HepG2 (cell line): ENCODE results near the gene KCTD6. TPM values are rescaled to one million over a fixed set of nuclear protein-coding genes. Genes with fewer than 3 reads are reported as not detected.
A peak's percentile ranks its signal among the peaks of the same experiment; 100 is the strongest.

ENCODE experiments used
- ARID4A ChIP-seq: sonication (generic); formaldehyde crosslinking; IDR thresholded peaks from 2 replicates; pipeline ENCODE4 v1.5.0; 2020; ENCODE audit warnings: mild to moderate bottlenecking, missing genetic modification reagents, borderline replicate concordance
- DPF2 ChIP-seq: sonication (generic); formaldehyde crosslinking; IDR thresholded peaks from 2 replicates; pipeline ENCODE4 v1.4.0; 2020; ENCODE audit warnings: mild to moderate bottlenecking, low read depth, missing genetic modification reagents, borderline replicate concordance
- HOXA3 ChIP-seq: sonication (generic); formaldehyde crosslinking; IDR thresholded peaks from 2 replicates; pipeline ENCODE4 v1.5.0; 2020; ENCODE audit warnings: missing genetic modification reagents
- KMT2A ChIP-seq: sonication (generic); formaldehyde crosslinking; IDR thresholded peaks from 2 replicates; pipeline ENCODE4 v1.4.0; 2020; ENCODE audit warnings: missing genetic modification reagents
- REXO4 ChIP-seq: sonication (generic); formaldehyde crosslinking; IDR thresholded peaks from 2 replicates; pipeline ENCODE4 v1.8.0; 2022; ENCODE audit warnings: missing genetic modification reagents, mild to moderate bottlenecking, borderline replicate concordance
- TBX2 ChIP-seq: sonication (generic); formaldehyde crosslinking; IDR thresholded peaks from 2 replicates; pipeline ENCODE4 v1.5.0; 2020; ENCODE audit warnings: missing genetic modification reagents, mild to moderate bottlenecking, borderline replicate concordance
- TGIF2 ChIP-seq: IDR thresholded peaks from 2 replicates; pipeline ENCODE4 v1.6.1; 2016; ENCODE audit warnings: control low read depth, missing compliant biosample characterization
- ZBTB37 ChIP-seq: sonication (generic); formaldehyde crosslinking; IDR thresholded peaks from 2 replicates; pipeline ENCODE4 v1.4.0; 2020; ENCODE audit warnings: mild to moderate bottlenecking, missing genetic modification reagents
- ZNF124 ChIP-seq: sonication (generic); formaldehyde crosslinking; IDR thresholded peaks from 2 replicates; pipeline ENCODE4 v1.4.0; 2020; ENCODE audit warnings: missing genetic modification reagents
- ZNF740 ChIP-seq: sonication (generic); formaldehyde crosslinking; IDR thresholded peaks from 2 replicates; pipeline ENCODE4 v1.4.0; 2020; ENCODE audit warnings: missing genetic modification reagents
- ZNF772 ChIP-seq: sonication (generic); formaldehyde crosslinking; IDR thresholded peaks from 2 replicates; pipeline ENCODE4 v1.5.0; 2020; ENCODE audit warnings: mild to moderate bottlenecking, missing genetic modification reagents
- ZNF775 ChIP-seq: sonication (generic); formaldehyde crosslinking; IDR thresholded peaks from 2 replicates; pipeline ENCODE4 v1.4.0; 2020; ENCODE audit warnings: missing genetic modification reagents, mild to moderate bottlenecking, moderate library complexity, borderline replicate concordance
- ZNF878 ChIP-seq: sonication (generic); formaldehyde crosslinking; IDR thresholded peaks from 2 replicates; pipeline ENCODE4 v1.8.1; 2023; ENCODE audit warnings: mild to moderate bottlenecking, missing genetic modification reagents, moderate library complexity
- polyA plus RNA-seq, 8 experiments: library from polyadenylated mRNA; depleted of rRNA in 3 of 8; stranded (reverse) in 7 of 8; unstranded in 1 of 8; fragments of >200 nt; fragmentation: Illumina TruSeq in 4 of 8; extraction: Trizol in 4 of 8; gene quantifications; 2 replicates each; pipeline versions ENCODE4 v1.2.1 to v1.2.3, GENCODE V29; 2011 to 2016; ENCODE audit warnings: low read depth in 4 of 8, missing spikeins in 1 of 8, mixed read lengths in 1 of 8; ENCODE audit not compliant: insufficient read depth in 1 of 8
- total RNA-seq, 5 experiments: library from RNA; depleted of rRNA; stranded (reverse); fragments of >200 nt; fragmentation: Illumina TruSeq; extraction: Trizol; gene quantifications; 2 replicates each; pipeline ENCODE4 v1.2.3, GENCODE V29; 2016; ENCODE audit warnings: low read depth in 1 of 5
- TF ChIP-seq, protein P1 (sequence below): sonication (generic); formaldehyde crosslinking; IDR thresholded peaks from 2 replicates; pipeline ENCODE4 v1.8.0; 2022; ENCODE audit warnings: missing genetic modification reagents, mild to moderate bottlenecking, borderline replicate concordance
- TF ChIP-seq, protein P2 (sequence below): sonication (generic); formaldehyde crosslinking; IDR thresholded peaks from 2 replicates; pipeline ENCODE4 v1.5.1; 2020; ENCODE audit warnings: mild to moderate bottlenecking, moderate library complexity, missing genetic modification reagents
- TF ChIP-seq, protein P3 (sequence below): sonication (generic); formaldehyde crosslinking; IDR thresholded peaks from 2 replicates; pipeline ENCODE4 v1.4.0; 2020; ENCODE audit warnings: mild to moderate bottlenecking, missing genetic modification reagents

KCTD6 gene
- total and polyA plus RNA-seq, 2 of the 13 experiments (the other 11 are each of a cell fraction or from before 2014, with no cell fraction given): 13.4 to 14.2 TPM

GRCh38 chr3:58535531-58536500 lies 43.9 kb downstream of the KCTD6 start (continued):
- TF ChIP-seq, protein P1, sequence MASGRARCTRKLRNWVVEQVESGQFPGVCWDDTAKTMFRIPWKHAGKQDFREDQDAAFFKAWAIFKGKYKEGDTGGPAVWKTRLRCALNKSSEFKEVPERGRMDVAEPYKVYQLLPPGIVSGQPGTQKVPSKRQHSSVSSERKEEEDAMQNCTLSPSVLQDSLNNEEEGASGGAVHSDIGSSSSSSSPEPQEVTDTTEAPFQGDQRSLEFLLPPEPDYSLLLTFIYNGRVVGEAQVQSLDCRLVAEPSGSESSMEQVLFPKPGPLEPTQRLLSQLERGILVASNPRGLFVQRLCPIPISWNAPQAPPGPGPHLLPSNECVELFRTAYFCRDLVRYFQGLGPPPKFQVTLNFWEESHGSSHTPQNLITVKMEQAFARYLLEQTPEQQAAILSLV: peak; percentile 66
- TF ChIP-seq DPF2 (CRISPR knock-in tag): no peak; the same call in 1 of the 2 replicates
- peak; percentile 79; the same call in 1 of the 2 replicates for TF ChIP-seq ZNF772 (CRISPR knock-in tag)
- TF ChIP-seq TGIF2: peak; percentile 19
- TF ChIP-seq REXO4 (CRISPR knock-in tag): no peak
- peak; percentile 75 for TF ChIP-seq TBX2 (CRISPR knock-in tag)
- peak; percentile 64; the same call in 1 of the 2 replicates for TF ChIP-seq ZNF878
- 0 out of 2 replicates have a peak, but pooled peaks have one; percentile 36 for TF ChIP-seq ZNF740
- peak; percentile 73; the same call in 1 of the 2 replicates for TF ChIP-seq ARID4A (CRISPR knock-in tag)
- TF ChIP-seq, protein P2, sequence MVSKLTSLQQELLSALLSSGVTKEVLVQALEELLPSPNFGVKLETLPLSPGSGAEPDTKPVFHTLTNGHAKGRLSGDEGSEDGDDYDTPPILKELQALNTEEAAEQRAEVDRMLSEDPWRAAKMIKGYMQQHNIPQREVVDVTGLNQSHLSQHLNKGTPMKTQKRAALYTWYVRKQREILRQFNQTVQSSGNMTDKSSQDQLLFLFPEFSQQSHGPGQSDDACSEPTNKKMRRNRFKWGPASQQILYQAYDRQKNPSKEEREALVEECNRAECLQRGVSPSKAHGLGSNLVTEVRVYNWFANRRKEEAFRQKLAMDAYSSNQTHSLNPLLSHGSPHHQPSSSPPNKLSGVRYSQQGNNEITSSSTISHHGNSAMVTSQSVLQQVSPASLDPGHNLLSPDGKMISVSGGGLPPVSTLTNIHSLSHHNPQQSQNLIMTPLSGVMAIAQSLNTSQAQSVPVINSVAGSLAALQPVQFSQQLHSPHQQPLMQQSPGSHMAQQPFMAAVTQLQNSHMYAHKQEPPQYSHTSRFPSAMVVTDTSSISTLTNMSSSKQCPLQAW (CRISPR knock-in tag): peak; percentile 69; the same call in 1 of the 2 replicates
- peak; percentile 70; the same call in 1 of the 2 replicates for TF ChIP-seq HOXA3
- TF ChIP-seq ZNF124 (CRISPR knock-in tag): peak; percentile 49; the same call in 1 of the 2 replicates
- TF ChIP-seq KMT2A (CRISPR knock-in tag): peak; percentile 55; the same call in 1 of the 2 replicates
- TF ChIP-seq, protein P3, sequence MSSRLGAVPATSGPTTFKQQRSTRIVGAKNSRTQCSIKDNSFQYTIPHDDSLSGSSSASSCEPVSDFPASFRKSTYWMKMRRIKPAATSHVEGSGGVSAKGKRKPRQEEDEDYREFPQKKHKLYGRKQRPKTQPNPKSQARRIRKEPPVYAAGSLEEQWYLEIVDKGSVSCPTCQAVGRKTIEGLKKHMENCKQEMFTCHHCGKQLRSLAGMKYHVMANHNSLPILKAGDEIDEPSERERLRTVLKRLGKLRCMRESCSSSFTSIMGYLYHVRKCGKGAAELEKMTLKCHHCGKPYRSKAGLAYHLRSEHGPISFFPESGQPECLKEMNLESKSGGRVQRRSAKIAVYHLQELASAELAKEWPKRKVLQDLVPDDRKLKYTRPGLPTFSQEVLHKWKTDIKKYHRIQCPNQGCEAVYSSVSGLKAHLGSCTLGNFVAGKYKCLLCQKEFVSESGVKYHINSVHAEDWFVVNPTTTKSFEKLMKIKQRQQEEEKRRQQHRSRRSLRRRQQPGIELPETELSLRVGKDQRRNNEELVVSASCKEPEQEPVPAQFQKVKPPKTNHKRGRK (CRISPR knock-in tag): no peak
- no peak for TF ChIP-seq ZBTB37 (CRISPR knock-in tag)
- TF ChIP-seq ZNF775: peak; percentile 93; the same call in 1 of the 2 replicates
